ENCODE data around the gene UGP2.
"Not testable (repeated sequence)": the region's sequence is repeated elsewhere in the genome, so short reads cannot be mapped to it uniquely, and the experiment has no call there.

The UGP2 gene

DNA sequence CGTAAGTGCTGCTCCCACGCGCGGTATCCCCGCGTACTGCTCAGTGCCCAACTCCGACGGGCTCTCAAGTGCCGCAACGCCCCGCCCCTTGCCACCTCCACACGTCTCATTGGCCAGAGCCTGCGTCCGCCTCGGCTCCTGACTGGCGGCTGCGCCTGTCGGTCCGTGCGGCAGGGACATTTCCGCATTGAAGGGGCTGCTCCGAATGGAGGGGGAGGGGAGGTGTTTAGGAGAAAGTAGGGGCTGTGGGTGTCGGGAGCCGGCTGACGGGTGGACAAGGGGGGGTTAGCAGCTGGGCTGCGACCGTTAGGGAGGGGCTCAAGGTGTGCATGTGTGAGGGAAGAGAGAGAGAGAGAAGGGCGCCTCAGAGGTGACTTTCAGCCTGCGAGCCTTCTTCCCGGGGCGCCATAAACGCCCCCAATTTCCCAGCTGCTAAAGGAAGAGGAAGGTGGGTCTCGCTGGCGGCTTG is 877 bp upstream of the UGP2 start:
- peak; percentile 96 for DNase-seq

DNA sequence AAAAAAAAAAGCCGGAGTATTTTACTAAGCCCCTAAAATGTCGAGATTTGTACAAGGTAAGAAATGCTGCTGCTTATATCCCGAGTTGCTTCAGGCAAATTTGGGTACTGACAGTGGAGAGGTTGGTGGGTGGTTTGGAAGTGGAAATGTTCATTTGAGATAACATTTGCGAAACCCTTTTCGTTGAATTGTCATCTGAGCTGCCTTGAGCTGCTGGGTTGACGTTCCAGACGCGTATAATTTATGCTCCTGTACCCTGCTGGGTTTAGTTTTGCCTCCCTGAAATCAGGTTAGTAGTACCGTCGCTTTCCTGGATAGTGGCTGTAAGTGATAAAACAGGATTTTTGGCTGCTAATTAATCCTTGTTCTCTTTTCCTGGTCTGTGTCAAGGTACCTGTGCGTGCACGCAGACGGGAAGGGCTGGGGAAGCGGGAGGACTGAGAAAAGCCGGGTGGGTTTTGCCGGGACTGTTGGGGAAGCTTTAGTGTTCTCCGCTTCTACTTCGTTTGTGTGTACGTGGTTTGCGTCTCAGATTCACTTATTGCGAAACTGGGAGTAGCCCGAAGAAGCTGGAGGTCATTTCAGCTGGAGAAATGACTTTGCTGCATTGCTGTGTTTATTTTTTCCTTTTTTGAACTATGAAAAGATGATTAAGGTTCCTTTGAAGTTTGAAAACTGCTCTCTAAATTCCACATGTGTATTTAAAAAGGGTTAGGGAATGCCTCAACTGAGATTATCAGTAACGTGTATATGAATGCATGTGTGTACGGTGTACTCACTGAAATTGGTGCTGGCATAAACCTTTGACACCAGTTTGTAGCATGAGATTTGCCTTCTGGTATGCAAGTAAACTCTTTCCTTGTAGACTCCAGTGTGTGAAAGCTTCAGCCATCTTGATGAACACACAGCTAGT is 709 bp downstream of the UGP2 start:
- DNase-seq: peak; percentile 45

DNA sequence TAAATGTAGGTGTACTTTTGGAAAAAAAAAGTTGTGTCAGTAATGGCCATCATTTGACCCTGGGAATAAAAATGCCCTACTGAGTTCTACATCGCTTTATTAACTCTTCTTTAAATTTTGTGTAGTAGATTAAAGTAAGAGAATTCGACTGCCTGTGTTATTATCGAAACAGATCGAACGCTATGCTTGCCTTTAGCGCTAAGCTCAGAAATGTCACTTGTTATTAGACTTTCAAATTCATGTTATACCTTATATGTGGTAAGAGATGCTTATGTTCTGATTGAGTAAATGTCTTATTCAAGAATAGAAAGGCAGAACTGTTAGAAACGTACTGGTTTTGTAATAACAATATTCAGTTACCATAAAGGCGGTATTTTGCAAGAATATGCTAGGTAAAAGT is 1.4 kb downstream of the UGP2 start:
- DNase-seq: no peak

DNA sequence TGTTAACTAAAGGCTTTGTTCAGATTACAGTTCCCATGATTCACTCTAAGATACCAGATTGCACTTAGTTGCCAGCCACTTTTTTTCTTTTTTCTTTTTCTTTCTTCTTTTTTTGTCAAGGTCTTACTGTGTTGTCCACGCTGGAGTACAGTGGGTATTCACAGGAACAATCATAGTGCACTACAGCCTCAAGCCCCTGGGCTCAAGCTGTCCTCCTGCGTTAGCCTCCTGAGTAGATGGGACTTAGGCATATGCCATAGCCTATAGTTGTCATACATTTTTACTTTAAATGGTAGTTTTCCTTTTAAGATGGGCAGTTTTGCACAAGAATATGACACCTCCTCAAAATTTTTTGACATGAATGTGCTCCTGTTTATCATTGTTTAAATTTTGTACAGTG is 2.1 kb downstream of the UGP2 start:
- no peak for DNase-seq

DNA sequence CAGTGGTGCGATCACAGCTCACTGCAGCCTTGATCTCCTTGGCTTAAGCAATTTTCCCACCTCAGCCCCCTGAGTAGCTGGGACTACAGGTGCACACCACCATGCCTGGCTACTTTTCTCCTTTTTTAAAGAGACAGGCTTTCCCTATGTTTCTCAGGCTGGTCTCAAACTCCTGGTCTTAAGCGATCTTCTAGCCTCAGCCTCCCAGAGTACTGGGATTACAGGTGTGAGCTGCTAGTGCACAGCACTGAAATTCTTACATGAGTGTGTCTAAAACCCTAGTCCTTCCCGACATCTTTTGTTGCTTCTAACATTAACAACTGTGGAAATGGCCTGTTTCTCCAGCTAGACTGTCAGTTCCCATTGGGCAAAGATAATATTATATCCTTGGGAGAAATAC is 2.9 kb downstream of the UGP2 start:
- DNase-seq: no peak

DNA sequence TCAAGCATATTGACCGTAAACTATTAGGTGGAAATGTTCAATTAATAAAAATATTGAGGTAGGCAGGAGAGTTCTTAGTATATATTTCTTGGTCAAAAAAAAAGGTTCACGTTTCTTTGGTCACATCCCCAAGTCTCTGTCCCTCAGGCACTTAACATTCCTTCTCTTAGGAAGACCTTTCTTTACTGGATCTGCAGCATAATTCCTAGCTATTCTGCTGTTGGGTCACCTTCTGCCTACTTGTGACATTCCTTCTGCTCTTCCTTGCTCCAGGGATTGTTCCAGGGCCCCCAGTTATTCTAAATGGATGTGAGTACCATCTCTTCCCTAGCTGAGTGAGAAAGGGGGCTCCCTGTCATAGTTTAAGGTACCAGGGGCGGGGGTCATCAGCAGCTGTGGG is 4.2 kb downstream of the UGP2 start:
- DNase-seq: no peak

DNA sequence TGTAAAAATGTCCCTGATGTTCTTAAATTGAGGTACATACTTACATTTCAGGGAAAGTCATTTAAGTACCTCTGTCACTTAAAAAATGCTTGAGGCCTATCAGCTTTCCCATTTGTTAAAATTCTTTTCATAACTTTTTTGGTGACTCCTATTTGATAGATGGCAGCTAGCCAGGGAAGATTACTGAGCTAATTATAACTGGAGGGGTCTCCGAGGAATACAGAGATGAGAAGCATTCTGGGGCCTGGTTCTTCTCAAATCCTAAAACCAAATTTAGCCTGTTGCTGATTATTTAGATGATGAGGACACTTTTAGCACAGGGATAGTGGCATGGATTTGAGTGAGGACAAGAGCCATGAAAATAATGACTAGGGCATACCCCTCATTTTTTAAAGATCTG is 4.8 kb downstream of the UGP2 start:
- peak; percentile 42 for DNase-seq

DNA sequence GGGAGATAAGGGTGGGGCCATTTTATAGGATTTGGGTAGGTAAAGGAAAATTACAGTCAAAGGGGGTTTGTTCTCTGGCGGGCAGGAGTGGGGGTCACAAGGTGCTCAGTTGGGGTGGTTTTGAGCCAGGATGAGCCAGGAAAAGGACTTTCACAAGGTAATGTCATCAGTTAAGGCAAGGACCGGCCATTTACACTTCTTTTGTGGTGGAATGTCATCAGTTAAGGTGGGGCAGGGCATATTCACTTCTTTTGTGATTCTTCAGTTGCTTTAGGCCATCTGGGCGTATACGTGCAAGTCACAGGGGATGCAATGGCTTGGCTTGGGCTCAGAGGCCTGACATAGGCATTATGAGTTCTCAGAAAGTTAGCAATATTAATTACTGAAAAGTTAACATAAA is 5.9 kb downstream of the UGP2 start:
- DNase-seq: not testable (repeated sequence)

DNA sequence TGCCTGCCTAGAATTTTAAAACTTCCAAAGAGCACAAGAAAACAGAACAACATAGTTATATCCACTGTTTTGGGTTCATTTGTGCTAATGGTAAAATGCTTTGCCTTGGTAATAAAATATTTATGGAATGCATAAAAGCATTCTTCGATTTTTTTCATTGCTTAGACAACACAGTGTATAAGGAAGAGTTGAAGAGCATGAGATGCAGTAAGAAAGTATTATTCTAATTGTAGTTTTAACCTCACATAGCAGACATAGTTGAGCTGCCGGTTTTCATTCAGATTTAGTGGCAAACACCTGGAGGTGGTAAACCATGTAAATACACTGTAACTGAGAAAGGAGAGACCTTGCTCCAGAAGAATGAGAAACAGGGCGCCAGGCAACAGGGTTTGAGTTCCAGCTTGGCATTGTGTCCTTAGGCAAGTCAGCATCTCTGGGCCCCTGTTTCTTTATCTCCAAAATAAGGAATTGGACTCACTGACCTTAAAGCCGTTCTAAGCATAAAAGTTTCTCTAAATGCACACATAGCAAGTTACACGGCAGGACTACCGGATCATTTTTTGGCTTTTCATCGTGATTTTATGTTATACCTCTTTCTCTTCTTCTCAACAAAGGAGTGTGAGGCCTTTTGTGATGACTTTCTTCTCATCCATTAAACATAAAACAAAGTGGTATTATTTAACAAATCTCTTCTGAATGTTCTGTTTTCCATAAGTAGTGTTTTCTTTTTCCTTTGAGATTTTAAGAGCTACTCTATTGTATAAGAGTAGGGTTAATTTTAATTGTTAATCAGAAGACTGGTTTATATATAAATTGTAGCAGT is 7.9 kb downstream of the UGP2 start:
- DNase-seq: no peak

DNA sequence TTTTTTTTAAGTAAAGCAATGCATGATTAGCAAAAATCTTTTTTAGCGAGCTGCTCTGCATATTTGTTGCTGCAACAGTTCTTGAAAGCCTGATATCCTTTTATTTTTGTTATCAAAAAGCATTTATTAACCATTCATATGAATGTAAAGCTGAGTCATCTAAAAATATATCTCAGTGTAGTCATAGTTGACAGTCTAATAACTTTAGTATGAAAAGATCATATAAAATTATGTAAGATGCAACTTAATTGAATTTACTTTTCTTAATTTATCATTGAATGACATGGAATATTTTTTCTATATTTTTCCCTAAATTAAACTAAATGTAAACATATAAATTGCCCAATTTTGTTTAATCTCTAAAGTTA is 8.5 kb downstream of the UGP2 start:
- no peak for DNase-seq

DNA sequence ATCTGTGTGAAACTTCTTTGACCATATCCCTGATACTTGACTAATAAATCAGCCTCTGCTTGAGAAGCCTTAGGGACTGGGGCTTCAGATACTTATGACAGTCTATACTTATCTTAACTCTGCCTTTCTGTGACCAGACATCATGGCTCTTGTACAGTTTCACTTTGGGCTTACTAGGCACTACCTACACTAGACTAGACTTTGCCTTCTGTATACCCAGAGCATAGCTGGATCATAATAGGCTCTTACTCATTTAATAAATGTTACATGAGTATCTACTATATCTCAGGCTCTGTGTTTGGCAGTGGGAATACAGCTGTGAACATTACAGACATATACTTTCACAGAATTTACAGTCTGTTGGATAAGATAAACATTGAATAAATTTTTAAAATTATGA is 9.0 kb downstream of the UGP2 start:
- DNase-seq: no peak

DNA sequence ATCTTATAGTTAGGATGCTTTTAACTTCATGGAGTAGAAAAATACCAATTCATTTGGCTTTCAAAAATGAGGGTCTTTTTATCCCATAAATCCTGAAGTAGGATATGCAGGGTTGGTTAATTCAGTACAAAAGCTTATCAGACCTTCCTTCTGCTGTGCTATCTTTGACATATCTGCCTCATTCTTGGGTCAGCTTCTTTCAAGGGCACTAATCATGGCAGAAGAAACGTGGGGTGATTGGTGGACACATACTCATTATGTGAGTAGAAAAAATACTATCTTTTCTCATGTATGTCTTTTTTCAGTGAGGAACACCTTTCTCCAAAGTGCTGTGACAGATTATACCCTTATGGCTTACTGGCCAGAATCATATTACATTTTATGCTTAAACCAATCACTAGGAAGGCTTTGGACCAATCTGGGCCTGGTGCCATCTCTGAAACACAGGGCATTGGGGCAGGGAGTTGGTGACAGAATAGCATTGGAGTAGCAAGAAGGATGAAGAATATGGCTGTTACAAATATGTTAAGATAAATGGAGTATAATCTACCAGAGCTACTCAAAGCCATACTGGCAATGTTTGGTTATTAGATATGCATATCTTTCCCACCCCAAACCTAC is 10.1 kb downstream of the UGP2 start:
- no peak for DNase-seq

DNA sequence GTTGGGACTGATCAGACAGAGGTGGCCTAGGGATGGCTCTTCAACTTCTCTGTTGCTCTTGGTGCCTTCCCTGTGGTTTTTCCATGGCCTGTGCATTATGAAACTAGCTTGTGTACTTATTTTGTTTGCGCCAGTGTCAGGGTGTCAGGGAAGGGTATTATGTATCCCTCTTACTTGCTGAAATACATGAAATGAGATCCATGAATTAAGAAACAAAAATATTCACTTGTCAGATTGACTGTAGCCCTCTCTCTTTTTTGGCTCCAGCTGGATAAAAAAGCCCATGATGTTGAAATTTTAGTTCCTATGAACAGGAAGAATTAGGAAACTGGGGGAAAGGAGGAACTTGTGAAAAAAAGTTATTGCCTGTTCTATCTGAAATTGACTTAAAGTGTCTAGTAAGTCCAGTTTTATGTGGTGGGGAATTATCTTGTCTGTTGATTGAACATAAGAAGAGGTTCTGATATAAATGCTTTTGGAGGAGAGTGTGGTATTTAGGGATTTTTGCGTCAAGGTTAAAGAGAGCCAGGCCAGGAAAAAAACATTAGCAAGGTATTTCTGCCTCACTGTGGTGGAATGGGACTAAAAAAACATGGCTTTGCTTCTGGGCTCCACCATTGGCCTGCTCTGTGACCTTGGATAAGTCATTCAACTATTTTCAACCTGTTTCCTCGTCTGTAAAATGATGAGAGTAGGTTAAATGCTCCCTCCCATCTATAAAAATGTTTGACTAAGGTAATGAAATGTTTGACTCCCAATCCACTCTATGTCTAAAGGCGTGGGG is 12.0 kb downstream of the UGP2 start:
- DNase-seq: no peak

DNA sequence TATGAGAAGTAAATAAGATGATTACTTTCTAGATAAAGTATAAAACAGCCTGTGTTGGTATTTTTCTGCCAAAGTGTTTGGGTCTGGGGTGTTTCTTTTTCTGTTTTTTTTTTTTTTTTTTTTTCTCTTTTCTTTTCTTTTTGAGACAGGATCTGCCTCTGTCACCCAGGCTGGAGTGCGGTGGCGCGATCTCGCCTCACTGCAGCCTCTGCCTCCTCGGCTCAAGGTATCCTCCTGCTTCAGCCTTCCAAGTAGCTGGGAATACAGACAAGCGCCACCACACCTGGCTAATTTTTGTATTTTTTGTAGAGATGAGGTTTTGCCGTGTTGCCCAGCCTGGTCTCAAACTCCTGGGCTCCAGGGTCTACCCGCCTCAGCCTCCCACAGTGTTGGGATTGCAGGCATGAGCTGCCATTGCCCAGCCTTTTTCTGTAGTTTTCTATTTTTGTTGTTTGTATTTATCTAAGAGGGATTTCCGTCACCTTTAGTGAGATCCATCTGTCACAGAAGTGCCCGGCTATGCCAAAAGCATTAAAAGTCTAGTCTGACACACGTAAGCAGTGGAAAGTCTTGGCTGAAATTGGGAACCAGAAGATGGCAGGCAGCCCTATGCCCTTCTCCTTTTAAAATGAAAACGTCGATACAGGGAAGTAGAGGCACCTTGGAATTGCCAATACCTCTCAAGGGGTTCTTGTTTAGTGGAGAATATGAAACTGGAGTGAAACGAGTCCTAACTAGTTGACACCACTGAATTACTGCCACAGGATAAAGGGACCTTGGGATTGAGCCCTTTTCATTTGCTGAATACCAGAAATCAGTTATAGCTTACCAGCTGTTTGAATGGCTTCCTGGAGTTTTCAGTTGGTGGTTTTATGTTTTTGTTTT is 14.0 kb downstream of the UGP2 start:
- DNase-seq: no peak

DNA sequence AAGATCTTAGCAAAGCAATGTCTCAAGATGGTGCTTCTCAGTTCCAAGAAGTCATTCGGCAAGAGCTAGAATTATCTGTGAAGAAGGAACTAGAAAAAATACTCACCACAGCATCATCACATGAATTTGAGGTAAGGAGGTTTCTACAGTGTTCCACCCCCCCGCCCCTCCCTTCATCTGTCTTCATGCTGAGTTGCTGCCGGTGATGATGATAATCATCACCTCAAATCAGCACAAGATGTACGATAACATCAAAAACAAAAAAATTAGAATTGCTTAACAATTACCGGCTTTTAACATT is 14.6 kb downstream of the UGP2 start:
- DNase-seq: no peak

DNA sequence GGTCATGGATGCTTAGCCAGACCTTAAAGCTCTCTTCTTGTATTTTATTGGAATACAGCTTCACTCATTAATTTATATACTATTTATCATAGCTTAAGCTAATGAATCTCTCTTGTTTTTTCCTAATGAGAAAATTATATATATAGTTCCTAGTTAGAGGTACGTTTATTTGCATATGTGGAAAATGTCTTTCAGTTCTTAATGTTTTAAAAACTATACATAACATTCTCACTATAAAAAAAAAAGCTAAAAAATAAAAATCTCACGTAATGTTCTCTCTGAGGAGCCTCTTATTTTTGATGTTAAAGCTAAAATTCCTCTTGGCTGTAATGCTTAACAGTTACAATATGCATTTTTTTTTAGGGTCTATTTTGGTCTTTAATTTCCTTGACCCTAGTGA is 16.6 kb downstream of the UGP2 start:
- no peak for DNase-seq

DNA sequence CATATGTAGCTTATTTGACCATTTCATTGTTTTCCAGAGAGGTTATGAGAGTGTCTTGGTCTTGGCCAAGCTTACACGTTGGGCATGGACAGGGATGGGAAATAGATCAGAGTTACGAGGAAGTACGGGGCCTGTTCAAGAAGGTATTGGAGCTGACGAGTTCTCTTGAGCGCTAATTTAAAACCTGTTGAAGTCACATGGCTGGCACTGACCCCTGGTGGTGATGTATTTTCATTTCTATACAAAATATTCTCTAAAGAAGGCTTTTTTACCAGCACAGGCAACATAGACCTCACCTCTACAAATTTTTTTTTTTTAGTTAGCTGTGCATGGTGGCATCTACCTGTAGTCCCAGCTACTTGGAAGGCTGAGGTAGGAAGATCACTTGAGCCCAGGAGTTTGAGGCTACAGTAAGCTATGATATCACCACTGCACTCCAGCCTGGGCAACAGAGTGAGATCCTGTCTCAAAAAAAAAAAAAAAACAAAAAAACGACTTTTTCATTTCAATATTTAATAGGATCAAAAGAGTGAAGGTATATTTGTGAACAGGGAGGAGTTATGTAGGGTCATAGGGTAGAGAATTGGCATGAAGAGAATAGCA is 19.6 kb downstream of the UGP2 start:
- DNase-seq: peak; percentile 22

DNA sequence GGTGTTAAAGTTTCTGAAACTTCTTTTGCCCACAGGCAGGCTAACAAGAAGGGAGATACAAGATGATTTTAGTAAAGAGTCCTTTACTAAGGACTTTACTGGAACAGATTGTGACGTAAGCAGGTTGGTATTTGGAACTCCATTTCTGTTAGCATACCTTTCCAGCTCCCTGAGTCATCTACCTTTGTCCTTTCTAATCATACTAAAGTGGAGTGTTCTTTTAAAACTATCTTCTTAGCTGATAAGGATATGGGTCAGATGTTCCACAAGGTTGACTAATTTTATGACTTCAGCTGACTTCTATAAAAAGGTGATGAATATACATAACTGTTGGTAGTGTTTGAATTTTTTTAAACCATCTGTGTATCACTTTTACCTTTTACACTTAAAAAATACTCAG is 21.1 kb downstream of the UGP2 start:
- no peak for DNase-seq

DNA sequence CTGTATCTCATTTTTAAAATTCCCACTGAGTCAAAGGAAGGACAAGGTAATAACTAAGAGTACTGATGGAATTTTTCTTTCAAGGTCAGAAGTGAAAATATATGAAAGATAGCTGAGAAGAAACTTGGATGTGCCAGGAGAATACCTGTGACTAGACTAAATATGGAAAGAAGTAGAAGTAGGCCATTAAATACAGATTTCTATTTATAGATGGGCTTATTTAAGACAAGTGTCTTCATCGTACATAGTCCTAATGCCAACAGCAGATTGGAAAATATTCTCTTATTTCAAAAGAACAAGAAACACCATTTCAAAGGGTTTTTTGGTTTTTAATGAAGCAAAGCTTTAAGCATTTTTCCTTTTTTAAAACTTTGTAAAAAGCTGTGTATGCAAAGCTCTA is 22.0 kb downstream of the UGP2 start:
- no peak for DNase-seq

DNA sequence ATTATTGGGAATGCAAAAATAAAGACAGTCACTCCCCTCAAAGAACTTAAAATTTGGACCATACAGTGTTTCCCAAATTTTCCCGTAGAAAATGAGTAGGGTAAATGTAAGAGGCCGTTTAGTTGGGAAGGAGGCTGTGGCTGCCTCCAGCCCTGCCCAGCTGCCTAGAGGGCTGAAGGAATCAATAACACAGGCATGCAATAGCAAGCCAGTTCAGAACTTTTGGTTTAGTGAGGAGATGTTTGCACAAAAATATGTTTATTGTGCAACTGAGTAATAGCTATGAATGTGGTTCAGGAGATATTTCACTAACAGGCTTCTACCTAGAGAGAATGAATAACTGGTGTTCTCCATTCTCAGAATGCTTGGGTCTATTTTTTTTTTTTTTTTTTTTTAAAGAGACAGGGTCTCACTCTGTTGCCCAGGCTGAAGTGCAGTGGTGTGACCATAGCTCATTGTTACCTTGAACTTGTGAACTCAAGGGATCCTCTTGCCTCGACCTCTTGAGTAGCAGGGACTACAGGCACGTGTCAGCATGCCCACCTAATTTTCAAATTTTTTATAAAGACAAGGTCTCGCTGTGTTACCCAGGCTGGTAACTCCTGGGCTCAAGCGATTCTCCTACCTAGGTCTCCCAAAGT is 23.6 kb downstream of the UGP2 start:
- DNase-seq: no peak
